Stromal cell of bone marrow (primary cell): ENCODE data around the gene BBS9.
"Not testable (repeated sequence)": the region's sequence is repeated elsewhere in the genome, so short reads cannot be mapped to it uniquely, and the experiment has no call there.

Experiments
- DNase-seq: peaks from one replicate; pipeline ENCODE4 v3.0.0-alpha.2; 2012; ENCODE audit warnings: low read depth

Gene BBS9

GRCh38 chr7:33431543-33431942 lies 302.2 kb downstream of the BBS9 start:
- no peak for DNase-seq

DNA sequence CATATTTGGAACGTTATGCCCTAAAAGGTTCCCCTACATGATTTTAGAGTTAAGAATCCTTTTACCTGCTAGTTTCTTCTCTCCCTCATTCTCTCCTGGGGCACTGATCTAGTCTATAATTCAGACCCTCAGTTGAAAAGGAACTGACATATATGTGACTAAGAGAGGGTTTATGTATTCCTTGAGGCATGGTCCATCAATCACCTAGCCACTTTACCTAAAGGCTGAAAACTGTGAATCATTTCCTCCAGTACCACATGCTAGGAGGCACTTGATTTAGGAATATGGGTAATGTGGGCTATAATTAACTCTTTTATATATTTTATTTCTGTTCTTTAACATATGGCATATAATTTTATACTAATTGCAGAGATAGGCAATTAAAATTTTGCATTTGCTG lies 303.5 kb downstream of the BBS9 start:
- DNase-seq: no peak

DNA sequence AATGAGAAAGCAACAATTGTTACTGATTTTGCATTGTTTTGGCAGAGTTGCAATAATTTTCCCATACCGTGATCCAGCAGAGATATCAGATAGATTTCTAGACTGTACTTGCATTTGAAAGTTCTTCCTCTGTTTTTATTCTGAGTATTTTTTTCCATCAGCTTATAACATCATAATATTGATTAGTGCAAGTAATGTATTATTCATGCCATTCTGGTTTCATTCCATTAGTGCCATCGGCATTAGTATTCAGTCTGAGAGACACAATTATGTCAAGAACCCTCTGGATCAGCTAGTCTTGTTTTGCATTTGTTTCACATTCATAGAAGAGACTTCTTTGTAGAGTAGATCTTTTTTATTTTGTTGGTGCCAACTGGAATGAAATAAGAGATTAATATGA lies 304.0 kb downstream of the BBS9 start:
- DNase-seq: no peak

DNA sequence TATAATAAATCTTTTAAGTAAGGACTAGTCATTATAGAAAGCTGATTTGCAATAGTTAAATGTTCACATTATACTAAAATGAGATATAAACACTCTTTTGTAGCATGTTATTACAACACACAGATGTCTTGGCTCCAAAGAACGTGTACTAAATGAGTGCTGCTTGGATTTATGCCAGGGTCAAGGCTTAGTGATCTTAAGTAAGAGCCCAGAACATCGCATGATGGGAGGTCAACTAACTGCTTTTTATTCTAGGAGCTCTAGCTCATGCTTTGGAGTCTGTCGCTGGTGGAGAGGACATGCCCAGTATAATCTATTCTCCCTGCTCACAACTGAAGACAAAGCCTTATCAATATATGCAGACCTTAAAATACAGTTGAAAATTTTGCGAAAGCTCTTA lies 315.1 kb downstream of the BBS9 start:
- peak; percentile 18 for DNase-seq

DNA sequence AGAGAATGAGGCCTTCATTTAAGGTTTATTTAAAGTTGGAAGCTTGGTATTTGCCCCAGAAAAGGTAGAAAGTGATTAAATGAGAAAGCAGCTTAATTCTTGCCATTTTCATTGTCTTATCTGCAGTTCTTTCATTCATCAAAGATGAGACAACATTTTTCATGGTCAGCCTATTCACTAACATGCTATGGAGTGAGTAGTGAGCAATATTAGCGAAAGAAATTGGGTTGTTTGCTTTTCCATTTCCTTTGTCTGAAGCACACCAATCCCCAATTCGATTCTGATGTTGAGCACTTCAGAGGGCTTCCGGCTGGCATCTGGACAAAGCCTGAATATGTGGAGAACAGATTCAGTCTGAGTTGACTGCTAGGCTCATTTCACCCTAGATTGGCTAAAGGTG lies 317.2 kb downstream of the BBS9 start:
- no peak for DNase-seq

DNA sequence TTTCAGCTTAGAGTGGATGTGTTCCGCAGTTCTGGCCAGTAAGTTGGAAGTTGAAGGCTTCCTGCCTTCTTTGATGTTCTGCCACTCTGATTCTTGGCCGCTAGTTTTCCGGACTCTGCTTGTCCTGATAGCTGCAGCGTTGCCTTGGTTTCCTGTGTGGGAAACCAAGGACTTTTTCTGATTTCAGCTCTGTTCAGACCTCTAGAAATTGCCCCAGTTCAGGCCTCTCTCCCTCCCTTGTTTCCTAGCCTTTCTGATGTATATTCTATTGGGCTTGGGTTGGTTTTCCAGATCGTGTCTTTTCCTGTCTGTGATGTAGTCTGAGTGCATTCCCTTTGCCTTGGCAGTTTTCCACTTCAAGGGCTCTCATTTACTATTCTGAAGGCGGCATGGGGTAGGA lies 318.7 kb downstream of the BBS9 start:
- no peak for DNase-seq

DNA sequence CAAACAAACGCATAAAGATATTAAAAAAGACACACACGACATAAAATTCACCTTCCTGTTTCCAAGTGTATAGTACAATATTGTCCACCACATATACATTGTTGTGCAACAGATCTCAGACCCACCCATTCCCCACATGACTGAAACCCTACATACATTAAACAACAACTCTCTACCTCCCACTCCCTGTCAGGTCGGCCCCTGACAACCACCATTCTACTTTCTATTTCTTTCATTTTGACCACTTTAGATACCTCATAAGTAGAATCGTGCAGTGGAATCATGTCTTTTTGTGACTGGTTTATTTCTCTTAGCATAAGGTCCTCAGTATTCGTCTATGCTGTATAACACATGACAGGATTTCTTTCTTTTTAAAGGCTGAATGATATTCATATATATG lies 320.5 kb downstream of the BBS9 start:
- no peak for DNase-seq

DNA sequence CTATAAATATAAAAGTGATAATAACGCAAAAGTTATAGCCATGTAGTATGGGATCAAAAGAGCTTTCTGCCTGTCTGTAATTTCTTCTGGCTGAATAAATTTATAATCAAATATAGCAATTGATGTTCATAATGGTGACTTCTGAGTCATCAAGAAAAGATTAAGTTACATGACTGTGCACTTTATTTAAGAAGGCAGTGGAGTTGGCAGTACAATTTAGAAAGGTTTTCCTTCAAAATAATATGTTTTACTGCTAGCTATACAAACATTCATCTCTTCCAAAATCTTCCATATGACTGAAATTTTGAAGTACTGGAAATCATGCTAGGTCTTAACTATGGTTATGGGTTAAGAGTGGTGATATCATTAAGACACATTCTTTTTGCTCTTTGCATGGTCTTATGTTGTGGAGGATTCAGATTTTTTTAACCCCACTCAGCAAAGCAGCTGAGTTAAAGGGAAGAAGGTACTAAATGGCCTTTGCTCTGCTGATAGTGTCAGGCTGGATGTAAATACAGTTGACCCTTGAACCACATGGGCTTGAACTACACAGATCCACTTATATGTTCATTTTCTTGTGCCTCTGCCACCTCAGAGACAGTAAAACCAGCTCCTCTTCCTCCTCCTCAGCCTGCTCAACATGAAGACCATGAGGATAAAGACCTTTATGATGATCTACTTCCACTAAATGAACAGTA lies 323.6 kb downstream of the BBS9 start:
- DNase-seq: peak; percentile 59

DNA sequence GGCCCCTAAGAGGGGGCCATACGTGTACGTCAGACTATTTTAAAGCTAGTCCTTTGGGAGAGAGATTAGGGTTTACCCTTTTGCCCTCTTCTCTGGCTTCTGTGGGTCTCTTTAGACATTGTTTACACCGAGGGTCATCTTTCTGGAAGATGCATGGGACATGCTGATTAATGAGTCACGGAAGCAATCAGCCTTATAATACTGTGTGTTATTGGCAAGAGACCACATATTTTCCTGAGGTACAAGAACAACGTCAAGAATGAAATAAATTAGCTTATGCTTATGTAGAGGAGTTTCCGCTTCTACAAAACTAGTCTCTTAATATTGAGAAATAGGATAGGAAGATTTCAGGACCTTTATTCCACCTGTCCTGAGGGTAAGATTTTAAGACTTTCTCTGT lies 327.7 kb downstream of the BBS9 start:
- DNase-seq: no peak

- no peak for DNase-seq
Observed at GRCh38 chr7:33458581-33458980, 329.2 kb downstream of the BBS9 start.

GRCh38 chr7:33459340-33459751 lies 330.0 kb downstream of the BBS9 start:
- peak; percentile 50 for DNase-seq

DNA sequence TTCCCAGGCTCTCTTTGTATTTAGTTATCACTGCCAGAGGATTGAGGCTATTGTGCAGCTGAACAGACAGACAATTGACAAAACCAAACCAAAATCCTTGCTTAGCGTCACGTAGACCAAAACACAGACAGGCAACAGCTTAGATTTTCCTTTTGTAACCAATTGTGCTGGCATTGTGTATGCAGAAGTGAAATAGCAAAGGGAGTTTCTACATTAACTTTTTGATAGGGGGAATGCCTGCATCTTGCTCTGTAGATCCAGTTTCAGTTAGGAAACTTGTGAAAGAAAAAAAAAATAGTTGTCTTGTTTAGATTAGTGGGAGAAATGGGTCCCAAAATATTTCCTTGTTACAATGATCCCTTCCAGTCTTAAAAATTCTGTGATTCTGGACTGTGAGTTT lies 333.8 kb downstream of the BBS9 start:
- no peak for DNase-seq

GRCh38 chr7:33466203-33466602 lies 336.8 kb downstream of the BBS9 start:
- DNase-seq: no peak

DNA sequence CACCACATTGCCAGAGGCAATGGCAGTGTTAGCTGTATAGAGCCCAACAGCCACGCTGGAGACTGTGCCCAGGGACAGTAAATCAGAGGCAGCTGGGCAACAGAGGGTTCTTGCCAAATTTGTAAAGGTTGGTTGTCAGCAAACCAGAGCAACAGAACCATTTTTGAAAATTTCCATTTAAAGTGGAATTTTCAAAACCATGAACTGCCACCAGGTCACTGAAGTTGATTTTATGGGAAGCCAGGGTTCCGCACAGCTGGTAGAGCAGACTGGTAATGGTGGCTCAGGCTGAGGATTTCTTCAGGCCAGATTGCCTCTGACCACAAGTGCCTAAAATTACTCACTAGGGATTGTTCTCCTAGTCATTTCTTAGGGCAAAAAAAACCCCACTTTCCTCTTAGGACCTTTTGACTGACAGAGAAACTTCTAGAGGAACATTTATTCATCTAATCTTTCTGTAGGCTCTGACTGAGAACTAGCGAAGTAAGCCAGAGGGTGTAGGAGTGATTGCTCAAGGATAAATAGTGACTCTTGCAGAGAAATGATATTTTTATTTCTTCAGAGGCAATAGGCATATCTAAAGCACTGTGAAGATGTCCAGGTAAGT lies 342.4 kb downstream of the BBS9 start:
- peak; percentile 41 for DNase-seq

GRCh38 chr7:33472348-33473025 lies 343.1 kb downstream of the BBS9 start:
- DNase-seq: no peak

DNA sequence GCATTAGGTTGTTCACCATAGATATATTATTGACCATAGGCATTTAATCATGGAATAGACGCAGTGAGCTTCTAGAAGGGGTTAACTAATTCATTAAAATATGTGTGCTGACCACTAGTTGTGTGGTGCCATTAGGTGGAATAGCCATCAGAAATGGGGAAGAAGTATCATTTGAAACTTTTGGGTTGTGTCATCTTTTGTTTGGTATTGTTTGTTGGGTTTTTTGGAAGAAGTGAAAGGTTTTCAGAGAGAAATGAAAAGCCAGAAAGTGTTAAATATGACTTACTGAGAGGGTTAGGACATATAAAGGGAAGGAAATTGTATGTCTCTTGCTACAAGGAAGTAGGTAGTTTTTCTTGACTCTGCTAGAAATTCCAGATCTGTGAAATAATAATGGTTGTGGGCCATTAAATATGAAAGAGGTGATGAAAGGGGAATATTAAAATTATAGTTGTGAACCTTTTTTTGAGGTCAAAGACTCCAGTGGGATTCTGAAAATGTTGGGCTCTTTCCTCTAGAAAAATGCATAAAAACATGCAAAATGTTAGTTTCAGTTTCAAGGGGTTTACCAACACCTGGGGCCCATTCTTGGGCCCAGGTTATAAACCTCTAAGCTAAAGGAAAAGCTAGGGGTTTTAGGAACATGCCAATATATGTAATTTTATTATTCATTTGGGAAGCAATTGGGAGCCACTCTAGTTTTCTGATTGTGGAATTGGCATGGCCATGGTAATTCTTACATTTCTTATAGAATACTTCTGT lies 348.5 kb downstream of the BBS9 start:
- DNase-seq: no peak

DNA sequence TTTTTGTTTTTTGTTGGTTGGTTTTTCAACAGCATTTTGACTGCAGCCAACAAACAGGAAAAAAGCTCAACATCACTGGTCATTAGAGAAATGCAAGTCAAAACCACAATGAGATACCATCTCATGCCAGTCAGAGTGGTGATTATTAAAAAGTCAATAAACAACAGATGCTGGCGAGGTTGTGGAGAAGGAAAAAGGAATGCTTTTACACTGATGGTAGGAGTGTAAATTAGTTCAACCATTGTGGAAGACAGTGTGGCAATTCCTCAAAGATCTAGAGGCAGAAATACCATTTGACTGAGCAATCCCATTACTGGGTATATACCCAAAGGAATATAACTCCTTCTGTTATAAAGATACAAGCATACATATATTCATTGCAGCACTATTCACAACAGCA lies 355.1 kb downstream of the BBS9 start:
- DNase-seq: not testable (repeated sequence)

DNA sequence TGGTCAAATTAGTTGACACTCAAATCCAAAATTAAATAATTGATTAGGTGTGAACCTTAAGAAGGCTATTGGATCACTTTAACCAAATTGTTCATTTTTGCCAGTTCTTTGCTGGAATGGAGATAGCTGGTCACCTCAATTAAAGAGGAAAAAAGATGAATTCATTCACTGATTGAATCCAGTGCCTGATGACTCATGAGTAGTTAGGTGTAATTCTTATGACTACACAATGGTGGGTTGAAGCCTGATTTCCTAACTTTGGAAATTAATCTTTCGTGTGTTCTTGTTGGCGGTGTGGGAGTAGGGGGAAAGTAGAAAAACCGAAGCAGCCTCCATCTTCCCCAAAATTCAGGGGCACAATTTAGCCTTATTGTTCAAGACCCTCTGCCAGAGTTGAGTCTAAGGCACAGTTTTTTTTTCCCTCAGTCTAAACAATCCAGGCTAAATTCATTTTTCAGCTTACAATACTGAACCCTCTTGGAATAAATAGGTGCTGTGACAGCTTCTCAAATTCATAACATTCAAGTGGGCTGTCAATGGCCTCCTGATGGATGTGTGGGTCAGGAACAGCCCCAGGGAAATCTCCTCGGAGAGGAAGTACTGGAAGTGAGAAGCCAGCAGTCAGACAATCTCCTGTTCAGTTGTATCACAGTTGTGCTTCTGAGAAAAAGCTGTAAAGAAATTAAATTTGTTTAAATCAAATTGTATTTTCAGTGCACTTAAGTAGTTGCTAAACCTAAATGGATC lies 356.6 kb downstream of the BBS9 start:
- DNase-seq: no peak

DNA sequence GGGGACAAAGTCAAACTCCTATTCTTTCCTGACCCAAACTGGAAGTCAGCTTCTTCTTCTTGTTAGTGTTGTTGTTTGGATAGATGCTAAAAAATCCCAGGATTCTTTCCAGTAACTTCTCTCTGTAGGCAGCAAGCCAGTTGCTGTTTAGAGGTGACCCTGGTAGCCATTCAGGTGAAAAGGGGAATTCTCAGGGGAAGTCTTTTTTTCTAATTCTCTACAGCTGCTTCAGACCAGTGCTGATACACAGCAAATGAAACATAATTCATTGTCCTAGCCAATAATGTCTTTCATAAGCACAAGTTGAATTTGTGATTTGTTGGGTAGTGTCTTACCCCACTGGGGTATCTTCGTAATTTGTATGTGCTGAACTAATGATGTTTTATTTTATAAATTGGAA lies 357.3 kb downstream of the BBS9 start:
- no peak for DNase-seq

GRCh38 chr7:33487998-33488682 lies 358.8 kb downstream of the BBS9 start:
- DNase-seq: no peak

DNA sequence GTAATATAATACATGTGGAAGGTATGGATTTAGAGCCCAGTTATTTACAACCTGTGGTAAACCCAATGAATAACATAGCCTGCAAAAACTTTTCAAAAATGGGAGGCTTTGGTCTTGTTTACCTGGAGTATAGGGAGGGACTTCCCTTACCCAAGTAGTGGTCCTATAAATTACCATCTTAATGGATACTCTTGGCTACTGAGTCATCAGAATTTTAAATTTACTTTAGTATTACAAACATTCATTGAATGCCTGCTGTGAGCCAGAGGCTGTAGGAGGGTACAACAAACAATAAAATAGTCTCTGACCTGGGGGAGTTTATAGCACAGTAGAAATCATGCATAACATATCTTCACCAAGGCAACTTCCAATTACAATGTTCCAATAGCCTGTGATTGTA lies 365.1 kb downstream of the BBS9 start:
- DNase-seq: no peak
